ENCODE data around the gene ANKHD1.

The ANKHD1 gene

DNA sequence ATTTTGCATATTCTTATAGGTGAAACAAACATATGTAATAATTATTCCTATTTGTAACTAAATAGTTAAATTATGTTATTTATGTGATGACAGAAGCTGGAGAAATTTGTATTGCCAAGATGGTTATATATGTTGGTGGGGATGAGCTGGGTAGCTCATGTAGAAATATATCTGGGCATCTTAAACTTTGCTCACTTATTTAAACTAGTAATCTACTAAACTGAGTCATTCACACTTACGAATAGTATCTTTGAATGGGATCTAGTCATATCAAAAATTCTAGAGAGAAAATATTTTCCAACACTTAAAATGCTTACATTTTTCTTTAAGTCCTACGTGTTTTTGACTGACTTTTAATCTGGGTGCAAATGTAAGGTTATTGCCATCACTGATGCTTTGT, 101.2 kb downstream of the ANKHD1 start:
- DNase-seq (ENCODE audit: insufficient read length, low spot score) (no peak), FAIRE-seq (no peak)

DNA sequence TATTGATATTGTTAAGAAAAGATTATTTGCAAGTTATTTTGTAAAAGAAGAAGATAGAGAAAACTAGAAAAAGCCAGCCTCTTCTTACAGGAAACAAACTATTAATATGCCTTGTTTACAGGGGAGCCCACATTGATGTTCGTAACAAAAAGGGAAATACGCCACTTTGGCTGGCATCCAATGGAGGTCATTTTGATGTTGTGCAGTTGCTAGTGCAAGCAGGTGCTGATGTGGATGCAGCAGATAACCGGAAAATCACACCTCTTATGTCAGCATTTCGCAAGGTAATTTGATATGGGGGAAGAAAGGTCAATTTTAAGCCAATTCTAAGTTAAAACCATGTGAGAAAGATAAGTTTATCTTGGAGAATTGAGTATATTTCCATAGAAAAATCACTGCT, 108.3 kb downstream of the ANKHD1 start:
- DNase-seq (ENCODE audit: insufficient read length, low spot score) = no peak
- no peak for FAIRE-seq

DNA sequence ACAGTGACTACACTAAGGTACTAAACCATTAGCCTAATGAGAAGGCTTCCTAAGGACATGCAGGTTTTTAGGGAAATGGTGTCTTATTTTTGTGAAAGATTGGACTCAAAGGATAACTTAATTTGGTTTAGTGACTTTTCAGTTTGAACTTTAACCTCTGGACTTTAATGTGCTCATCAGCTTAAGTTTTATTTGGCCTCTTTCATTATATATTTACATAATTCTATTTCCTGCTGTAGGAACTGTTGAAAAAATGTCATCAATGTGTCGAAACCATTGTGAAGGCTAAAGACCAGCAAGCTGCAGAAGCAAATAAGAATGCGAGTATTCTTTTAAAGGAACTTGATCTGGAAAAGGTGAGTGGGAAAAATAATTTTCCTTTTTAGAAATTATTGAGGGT, 111.5 kb downstream of the ANKHD1 start:
- no peak for FAIRE-seq
- no peak for DNase-seq (ENCODE audit: insufficient read length, low spot score)

DNA sequence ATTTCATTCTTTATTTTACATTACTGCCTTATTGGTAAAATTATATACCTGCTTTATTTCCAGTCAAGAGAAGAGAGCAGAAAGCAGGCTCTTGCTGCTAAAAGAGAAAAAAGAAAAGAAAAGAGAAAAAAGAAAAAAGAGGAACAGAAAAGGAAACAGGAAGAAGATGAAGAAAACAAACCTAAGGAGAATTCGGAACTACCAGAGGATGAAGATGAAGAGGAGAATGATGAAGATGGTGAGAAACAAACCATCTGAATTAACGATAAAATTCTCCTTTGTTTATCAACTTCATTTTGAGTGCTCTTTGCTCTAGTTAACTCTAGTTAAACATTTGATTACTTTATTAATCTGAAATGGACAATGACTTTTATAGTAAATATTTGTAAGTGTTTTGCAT, 122.4 kb downstream of the ANKHD1 start:
- no peak for DNase-seq (ENCODE audit: insufficient read length, low spot score)
- no peak for FAIRE-seq

DNA sequence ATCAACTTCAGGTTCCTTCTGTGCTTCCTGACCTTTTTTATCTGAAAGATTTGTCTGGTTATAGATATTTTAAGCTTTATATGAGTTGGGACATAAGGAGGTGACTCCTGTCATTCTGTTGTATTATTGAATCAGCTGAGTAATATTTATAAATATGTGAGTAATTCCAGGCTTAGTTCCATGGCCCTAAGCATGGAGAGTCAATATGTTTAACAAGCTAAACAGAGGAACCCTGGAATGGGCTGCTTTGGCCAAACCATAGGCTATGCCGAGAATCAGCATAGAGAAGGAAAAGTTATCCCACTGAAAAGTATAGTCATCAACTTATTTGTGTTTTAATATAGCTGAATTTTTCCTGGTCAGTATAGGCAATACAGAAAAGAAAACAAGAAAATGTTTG, 138.6 kb downstream of the ANKHD1 start:
- DNase-seq (ENCODE audit: insufficient read length, low spot score) = no peak
- FAIRE-seq = no peak

DNA sequence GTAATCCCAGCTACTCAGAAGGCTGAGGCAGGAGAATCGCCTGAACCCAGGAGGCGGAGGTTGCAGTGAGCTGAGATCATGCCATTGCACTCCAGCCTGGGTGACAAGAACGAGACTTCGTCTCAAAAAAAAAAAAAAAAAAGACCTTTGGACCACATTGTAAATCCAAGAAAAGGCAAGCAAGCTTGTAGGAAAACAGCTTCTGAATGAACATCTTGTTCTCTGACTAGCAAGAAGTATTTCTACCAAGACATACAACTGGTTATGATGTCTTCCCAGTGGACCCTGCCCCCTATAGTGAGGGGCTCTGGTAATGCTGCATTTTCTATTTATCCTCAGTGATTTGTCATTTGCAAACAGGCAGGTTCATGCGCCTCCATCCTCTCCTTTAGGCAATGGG, 141.3 kb downstream of the ANKHD1 start:
- DNase-seq (ENCODE audit: insufficient read length, low spot score) = no peak
- no peak for FAIRE-seq

DNA sequence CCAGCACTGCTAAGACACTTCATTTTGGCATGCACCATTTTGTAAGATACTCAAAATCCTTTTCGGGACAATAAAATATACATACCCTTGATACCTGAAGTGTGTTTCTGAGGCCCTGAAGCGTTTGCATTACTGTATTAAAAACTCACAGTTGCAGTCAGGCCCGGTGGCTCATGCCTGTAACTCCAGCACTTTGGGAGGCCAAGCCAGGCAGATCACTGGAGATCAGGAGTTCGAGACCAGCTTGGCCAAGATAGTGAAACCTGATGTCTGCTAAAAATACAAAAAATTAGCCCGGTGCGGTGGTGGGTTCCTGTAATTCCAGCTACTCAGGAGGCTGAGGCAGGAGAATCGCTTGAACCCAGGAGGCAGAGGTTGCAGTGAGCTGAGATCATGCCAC, 143.4 kb downstream of the ANKHD1 start:
- FAIRE-seq (no peak), DNase-seq (ENCODE audit: insufficient read length, low spot score) (no peak)

DNA sequence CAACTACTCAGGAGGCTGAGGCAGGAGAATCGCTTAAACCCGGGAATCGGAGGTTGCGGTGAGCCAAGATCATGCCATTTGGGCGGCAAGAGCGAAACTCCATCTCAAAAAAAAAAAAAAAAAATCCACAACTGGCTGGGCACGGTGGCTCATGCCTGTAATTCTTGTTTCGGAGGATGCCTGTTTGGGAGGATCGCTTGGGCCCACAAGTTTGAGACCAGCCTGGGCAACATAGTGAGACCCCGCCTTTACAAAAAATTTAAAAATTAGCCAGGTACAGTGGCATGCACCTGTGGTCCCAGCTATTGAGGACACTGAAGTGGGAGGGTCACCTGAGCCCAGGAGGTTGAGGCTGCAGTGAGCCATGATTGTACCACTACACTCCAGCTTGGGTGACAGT, 144.0 kb downstream of the ANKHD1 start:
- FAIRE-seq = no peak

DNA sequence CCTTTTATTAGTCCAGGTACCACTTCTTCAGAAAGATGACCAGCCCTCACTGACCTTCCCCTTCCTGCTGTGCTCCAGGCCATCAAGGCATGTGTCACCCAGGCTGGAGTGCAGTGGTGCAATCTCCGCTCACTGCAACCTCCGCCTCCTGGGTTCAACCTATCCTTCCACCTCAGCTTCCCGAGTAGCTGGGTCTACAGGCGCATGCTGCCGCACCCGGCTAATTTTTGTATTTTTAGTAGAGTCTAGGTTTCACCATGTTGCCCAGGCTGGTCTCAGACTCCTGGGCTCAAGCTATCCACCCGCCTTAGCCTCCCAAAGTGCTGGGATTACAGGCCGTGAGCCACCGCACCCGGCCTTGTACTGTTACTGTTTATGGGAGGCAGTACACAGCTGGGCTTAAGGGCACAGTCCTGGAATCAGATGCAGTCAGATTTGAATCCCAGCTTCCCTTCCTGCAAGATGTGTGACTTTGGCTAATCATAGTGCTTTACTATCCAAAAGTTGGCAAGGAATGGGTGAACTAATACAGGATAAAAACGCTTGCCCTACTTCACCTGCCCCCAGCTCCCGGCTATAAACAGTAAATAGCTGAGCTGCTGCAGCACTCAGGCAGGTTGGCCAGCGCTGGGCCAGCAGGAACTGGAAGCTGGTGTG, 145.3 kb downstream of the ANKHD1 start:
- FAIRE-seq (no peak), DNase-seq (ENCODE audit: insufficient read length, low spot score) (no peak)

More for the DNA sequence above, 144.0 kb downstream of the ANKHD1 start:
- DNase-seq (ENCODE audit: insufficient read length, low spot score) = no peak

DNA sequence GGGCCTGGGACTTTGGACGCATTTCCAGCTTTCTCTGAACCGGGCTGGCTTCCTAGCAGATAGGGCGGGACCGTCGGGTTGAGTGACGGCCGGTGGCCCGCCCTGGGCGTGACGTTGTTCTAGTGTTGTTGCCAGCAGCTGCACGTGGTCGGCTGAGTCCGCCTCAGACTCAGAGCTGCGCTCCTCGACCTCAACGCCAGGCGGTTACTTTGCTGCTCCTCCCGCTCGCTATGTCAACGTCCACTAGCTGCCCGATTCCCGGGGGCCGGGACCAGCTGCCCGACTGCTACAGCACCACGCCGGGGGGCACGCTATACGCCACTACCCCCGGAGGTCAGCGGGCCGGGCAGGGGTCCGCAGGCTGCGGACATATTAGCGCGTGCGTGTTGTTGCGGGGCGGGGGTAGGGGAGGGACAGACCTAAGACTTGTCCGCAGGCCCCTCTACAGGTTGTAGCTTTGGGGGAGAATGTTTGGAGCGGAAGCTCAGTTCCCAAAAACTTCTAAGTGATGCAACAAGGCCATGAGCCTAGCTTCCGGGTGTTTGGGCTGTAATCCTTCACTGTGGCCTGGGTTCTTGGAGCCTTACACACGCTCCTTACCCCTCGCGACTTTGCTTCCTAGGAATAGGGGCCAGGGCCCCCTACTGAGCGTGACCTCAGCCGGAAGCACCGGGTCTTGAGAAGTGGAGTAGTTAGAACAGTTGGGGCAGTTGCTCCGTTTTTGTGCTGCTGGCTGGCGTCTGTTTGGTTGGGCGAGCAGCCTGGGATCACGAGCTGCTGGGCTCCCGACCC, 146.1 kb downstream of the ANKHD1 start, which contains the start of gene EIF4EBP3:
TSS of gene EIF4EBP3 (plus strand) at position 155 of the 792 bp plus-strand sequence. CDS start at position 231, 76 bp downstream.
- DNase-seq (ENCODE audit: insufficient read length, low spot score) (no peak), FAIRE-seq (no peak)

DNA sequence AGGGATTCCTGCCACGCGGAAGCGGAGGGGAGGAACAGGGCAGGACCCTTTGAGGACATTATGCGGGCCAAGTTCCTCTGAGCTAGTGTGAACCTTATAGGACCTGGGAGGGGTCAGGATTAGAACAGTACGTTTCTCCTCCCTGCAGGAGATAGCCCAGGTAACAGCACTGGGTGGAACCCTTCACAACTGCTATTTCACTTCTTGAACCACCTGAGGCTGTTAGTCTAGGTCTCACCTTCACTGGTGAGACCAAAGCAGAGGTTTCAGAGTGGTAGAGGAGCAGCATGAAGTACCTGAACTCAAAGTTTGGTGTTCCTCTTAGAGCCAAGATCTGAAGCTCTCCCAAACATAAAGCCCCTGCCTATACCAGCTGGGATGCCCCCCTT, 146.7 kb downstream of the ANKHD1 start:
- FAIRE-seq = no peak

DNA sequence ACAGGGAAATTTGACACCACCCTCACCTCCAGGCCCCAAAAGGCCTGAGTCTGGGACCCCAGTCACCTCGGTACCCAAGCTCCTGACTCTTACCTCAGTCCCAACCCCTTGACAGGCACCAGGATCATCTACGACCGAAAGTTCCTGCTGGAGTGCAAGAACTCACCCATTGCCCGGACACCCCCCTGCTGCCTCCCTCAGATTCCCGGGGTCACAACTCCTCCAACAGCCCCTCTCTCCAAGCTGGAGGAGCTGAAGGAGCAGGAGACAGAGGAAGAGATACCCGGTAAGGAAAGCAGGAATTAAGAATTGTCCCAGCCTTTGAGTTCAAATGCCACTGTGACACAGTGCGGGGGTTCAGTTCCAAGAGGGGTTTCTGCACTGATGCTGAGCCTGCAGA, 147.2 kb downstream of the ANKHD1 start:
- no peak for DNase-seq (ENCODE audit: insufficient read length, low spot score)
- FAIRE-seq = no peak

More for the DNA sequence above, 146.7 kb downstream of the ANKHD1 start:
- no peak for DNase-seq (ENCODE audit: insufficient read length, low spot score)

DNA sequence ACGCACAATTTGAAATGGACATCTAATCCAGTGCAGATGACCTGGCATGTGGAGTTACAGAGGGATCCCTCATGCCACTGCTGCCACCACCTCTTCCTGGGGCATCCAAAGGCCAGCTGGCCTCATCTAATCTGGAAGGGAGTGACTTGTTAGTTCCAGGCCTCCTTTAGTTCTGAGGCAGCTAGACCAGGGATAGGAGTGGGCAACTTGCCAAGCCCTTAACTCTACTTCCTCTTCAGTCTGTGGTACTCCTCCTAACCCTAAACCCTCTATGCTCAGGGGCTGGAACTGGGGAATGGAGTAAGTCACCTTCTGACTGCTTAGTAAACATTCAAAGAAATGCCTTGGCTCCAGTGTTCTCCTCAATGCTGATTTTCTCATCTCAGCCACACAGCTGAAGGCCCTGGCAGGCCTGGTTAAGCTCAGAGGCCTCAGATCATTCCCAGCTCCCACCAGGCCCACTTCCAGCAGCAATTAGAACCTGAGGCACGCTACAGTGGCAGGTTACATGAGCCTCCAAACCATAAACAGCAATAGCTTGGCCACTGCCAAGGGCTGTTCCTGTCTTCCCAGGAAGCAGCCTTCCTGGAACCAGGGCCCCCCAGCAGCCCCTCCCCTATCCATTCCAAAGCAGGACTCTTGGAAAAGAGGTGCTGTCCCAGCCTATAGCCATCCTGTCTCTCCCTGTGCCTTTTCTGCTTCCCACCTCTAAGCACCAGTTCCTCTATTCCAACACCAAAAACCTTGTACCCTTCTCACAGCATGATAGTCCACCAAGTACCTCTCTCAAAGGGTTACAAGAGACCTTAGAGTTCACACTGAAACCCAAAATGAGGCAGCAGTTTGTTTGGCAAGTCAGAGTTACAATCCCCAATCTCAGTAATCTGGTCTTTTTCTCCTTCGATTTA, 147.9 kb downstream of the ANKHD1 start:
- DNase-seq (ENCODE audit: insufficient read length, low spot score) = no peak
- no peak for FAIRE-seq

DNA sequence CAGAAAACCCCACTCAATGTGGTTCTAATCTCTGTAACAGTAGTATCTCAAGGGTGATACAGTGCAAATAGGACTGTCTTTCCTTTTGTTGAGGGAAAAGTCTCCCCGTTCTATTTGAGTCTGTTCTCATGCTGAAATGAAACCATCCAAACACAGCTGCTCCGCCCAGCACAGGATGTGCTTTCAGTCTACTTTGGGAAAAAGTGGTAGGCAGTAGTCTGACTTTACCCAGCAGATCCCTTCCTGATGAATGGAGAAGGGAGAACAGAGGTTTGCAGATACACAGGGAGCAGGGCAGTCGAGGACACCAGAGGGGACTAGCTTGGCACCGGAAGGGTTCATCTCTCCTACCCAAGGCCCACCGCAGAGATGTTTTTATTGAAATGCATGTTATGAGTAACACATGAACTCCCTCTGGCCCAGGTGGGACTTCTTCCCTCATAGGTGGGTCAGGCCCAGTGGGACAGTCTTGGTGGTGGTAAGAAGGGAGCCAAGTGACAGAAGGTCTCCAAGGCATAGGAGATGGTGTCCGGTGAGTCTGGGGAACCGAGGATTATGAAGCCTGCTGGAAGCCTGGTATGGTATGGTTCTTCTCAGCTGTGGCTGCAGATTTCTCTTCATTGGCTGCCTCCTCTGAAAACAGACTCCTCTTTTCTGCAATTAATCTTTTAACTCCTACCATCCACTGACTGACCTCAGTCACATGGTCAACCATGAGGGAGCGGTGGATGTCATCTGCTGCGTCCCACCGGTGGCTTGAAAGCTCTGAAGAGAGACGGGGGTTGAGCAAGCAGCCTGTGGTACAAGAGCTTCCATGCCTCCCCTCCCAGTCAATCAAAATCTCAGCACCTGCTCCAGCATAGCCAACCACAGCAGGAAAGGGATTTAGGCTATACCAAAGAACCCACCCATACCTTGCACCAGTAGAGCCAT, 148.8 kb downstream of the ANKHD1 start:
- no peak for FAIRE-seq

DNA sequence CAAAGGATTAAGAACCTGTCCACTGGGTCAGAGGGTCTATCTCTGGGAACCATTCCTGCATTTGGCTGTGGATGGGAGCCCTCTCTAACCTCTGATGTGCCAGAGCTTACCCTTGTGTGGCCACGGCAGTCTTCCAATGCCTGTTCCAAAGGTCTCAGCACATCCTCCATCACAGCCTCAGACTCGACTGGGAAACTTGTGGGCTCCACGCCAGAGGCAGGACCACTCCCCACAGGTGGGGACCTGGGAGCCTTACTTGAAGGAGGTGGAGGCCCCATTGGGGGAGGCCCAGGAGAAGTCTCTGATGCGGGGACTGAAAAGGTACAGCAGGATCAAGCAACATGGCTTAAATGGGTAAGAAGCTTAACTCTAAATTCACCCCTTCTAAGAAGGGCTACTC, 150.2 kb downstream of the ANKHD1 start:
- DNase-seq (ENCODE audit: insufficient read length, low spot score) (no peak), FAIRE-seq (no peak)

More for the DNA sequence above, 148.8 kb downstream of the ANKHD1 start:
- DNase-seq (ENCODE audit: insufficient read length, low spot score) = no peak

DNA sequence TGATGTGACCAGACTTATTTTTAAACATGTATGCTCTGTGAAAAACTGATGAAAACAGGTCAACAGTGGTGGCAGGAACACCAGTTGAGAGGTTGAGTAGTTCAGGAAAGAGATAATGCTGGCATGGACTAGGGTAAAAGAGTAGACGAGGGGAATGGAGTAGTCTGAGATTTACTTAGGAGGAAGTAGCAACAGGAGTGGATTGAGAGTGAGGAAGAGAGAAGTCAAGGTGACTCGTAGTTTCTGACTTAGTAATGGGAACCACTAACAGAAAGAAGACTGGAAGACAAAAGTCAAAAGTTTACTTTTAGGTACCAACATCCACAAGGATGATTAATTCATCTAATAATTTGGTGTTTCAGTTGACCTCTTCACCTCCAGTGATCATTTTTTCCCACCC, 152.0 kb downstream of the ANKHD1 start:
- DNase-seq (ENCODE audit: insufficient read length, low spot score) = no peak
- FAIRE-seq = no peak

DNA sequence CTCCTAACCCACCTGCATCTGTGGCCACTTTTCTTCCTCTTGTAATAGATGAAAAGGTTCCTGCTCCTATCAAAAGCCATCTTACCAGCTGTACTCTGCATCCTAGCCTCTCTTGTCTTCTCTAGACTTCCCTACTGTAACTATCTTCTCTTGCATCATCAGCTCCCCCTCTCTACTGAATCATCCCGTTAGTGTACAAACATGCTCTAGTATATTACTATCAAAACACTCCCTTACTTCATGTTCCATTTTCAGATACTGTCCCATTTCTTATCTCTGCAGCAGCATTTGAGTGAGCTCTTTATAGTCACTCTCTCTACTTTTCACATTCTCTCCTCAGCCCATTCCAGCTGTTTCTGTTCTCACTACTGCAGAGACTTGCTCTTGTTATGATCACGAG, 152.8 kb downstream of the ANKHD1 start:
- FAIRE-seq = no peak
- DNase-seq (ENCODE audit: insufficient read length, low spot score) = no peak

DNA sequence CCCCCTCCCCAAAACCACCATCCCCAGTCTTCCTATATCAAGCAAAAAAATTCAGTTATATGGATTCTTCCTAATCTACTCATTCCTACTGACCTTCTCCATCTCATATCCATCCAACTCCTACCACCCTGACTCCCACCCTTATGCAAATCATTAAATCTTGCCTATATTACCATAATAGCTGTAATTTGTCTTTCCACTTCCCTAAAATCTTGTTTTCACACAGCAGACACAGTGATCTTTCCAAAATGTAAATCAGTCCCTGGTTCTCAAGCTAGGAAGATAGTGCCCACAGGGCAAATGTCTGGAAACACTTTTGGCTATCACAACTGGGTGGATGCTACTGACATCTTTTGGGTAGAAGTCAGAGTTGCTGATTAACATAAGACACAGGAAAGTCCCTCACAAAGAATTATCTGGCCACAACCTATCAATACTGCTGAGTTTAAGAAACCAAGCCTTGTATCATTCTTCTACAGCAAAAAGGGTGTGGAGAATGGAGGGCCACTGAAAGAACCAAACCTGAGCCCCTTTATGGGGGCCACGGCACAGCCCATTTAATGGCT, 154.2 kb downstream of the ANKHD1 start:
- FAIRE-seq (no peak), DNase-seq (ENCODE audit: insufficient read length, low spot score) (no peak)

DNA sequence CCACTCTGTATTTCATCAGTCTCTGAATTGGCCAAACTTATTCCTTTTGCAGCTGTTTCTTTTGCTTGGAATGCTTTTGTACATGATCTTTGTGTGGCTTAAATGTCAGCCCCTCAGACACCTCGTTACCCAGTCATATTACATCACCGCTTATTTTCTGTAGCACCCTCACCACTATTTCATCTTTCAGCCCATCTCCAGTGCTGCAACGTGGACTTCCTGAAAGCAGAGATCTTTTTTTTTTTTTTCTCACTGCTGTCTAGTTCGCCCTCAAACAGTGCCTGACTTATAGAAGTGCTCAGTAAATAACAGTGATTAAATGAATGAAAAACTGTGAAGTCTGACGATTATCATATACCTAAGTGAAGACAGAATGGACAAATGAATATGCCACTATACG, 154.8 kb downstream of the ANKHD1 start:
- DNase-seq (ENCODE audit: insufficient read length, low spot score) (no peak), FAIRE-seq (no peak)
